T-cell (primary cell): ENCODE measurements around the gene FYB1. TPM values are rescaled to one million over a fixed set of nuclear protein-coding genes. Genes with fewer than 3 reads are reported as not detected.

ENCODE experiments used
- ATAC-seq, 4 experiments: fragments of 200-7000 bp in 3 of 4; fragments of 150-1000 bp in 1 of 4; cut with Tn5 transposase; replicated peaks in 1 of 4; 1 replicate in 3 of 4; 2 replicates in 1 of 4; pipeline ENCODE4 v1.10.0; 2021; ENCODE audit warnings: moderate library complexity in 3 of 4, mild to moderate bottlenecking in 2 of 4, moderate number of reproducible peaks in 1 of 4
- CTCF ChIA-PET, 2 donors: fragments of 300-600 bp; sonication (Branson Sonifier 250); formaldehyde crosslinking; loops; one replicate each; lab custom pipeline; 2022; ENCODE audit warnings: antibody characterized with exemption in 2 of 2; lab: Charles Lee
- POLR2A ChIA-PET, 2 donors: fragments of 300-600 bp; sonication (Branson Sonifier 250); formaldehyde crosslinking; loops; one replicate each; lab custom pipeline; 2022; ENCODE audit warnings: antibody characterized with exemption in 2 of 2; lab: Charles Lee
- DNase-seq, 35 experiments: peaks; one replicate each; pipeline versions ENCODE4 v3.0.0 to v3.0.0-alpha.2; 2013 to 2023
- H3K27ac ChIP-seq: one replicate; pipeline ENCODE4 v1.5.1; 2013; ENCODE audit warnings: low read length
- H3K27me3 ChIP-seq, 2 experiments: replicated peaks in 1 of 2; 1 replicate in 1 of 2; 2 replicates in 1 of 2; pipeline versions ENCODE4 v1.6.1 to v1.7.0; 2013; ENCODE audit warnings: low read length in 1 of 2, mixed read lengths in 1 of 2; ENCODE audit not compliant: control insufficient read depth in 2 of 2, insufficient read depth in 2 of 2; ENCODE audit errors: extremely low read depth in 1 of 2
- H3K36me3 ChIP-seq, 2 donors: 1 replicate in 1 of 2; 2 replicates in 1 of 2; pipeline versions ENCODE4 v1.6.1 to v1.7.0; 2013; ENCODE audit warnings: low read length in 1 of 2; ENCODE audit not compliant: control insufficient read depth in 2 of 2, insufficient read depth in 1 of 2; ENCODE audit errors: extremely low read depth in 1 of 2
- H3K4me1 ChIP-seq, 2 experiments: 1 replicate in 1 of 2; 2 replicates in 1 of 2; pipeline versions ENCODE4 v1.6.1 to v1.7.0; 2013; ENCODE audit warnings: low read length in 2 of 2, mixed read lengths in 1 of 2; ENCODE audit not compliant: insufficient read depth in 2 of 2, control insufficient read depth in 1 of 2; ENCODE audit errors: extremely low read depth in 1 of 2
- H3K4me3 ChIP-seq, 2 donors: 1 replicate in 1 of 2; 2 replicates in 1 of 2; pipeline versions ENCODE4 v1.5.1 to v1.7.0; 2013; ENCODE audit warnings: mild to moderate bottlenecking in 2 of 2, low read length in 1 of 2, moderate library complexity in 1 of 2; ENCODE audit not compliant: control insufficient read depth in 1 of 2; ENCODE audit errors: extremely low read depth in 1 of 2
- H3K9me3 ChIP-seq: 2 replicates; pipeline ENCODE4 v1.7.0; 2013
- H3K27ac Mint-ChIP-seq, 2 donors: one replicate each; pipeline ENCODE4 v1.8.0; 2020 to 2021; ENCODE audit warnings: mild to moderate bottlenecking in 2 of 2, mixed read lengths in 2 of 2
- H3K27me3 Mint-ChIP-seq, 2 donors: one replicate each; pipeline ENCODE4 v1.8.0; 2021 to 2022; ENCODE audit warnings: mixed read lengths in 2 of 2
- H3K36me3 Mint-ChIP-seq: one replicate; pipeline ENCODE4 v1.8.0; 2021; ENCODE audit warnings: mixed read lengths
- H3K4me1 Mint-ChIP-seq, 3 donors: one replicate each; pipeline ENCODE4 v1.8.0; 2020 to 2022; ENCODE audit warnings: mixed read lengths in 3 of 3, mild to moderate bottlenecking in 1 of 3
- H3K4me3 Mint-ChIP-seq, 3 donors: one replicate each; pipeline ENCODE4 v1.8.0; 2020 to 2022; ENCODE audit warnings: mild to moderate bottlenecking in 3 of 3, mixed read lengths in 3 of 3, moderate library complexity in 3 of 3
- H3K9me3 Mint-ChIP-seq, 3 donors: one replicate each; pipeline ENCODE4 v1.8.0; 2020 to 2022; ENCODE audit warnings: mixed read lengths in 3 of 3
- WGBS: methylation state at CpG from one replicate; pipeline ENCODE4 v1.1.5; 2013; ENCODE audit warnings: missing lambda C conversion rate; ENCODE audit not compliant: insufficient coverage; 5-methylcytosine and 5-hydroxymethylcytosine counted together
- total RNA-seq, 35 experiments: library from RNA in 6 of 35; stranded (reverse) in 6 of 35; fragments of 120-200 nt in 1 of 35; gene quantifications; one replicate each; pipeline versions ENCODE4 v1.2.1 to v1.2.4 and lab custom pipeline; 2013 to 2026

The FYB1 gene
- total RNA-seq, 5 donors from 2014 or later (not counting 1 experiment from before 2014, with no cell fraction given): 372 to 769 (median 428) TPM

GRCh38 chr5:39206630-39207321 is 12.6 kb downstream of the FYB1 start:
- Histone ChIP-seq H3K9me3 (no peaks in the 10 kb centered on the region), H3K36me3 (peaks cover 0 to 2% of the 10 kb centered on the region in 2 donors), H3K4me3 (no peak overlapping the region), H3K27me3 (no peaks in the 10 kb centered on the region), H3K4me1 (peaks cover 64 to 74% of the 10 kb centered on the region in 2 experiments), H3K27ac (peak overlapping the region; percentile 87)
- ChIA-PET POLR2A (interaction anchor here in 1 of 2 donors (0.9 kb wide), 1 partner anchor 10 kb away, joined by 3 read pairs; no protein-coding TSS in a partner anchor), CTCF (interaction anchor here in 1 of 2 donors (1.4 to 1.7 kb wide), 2 partner anchors 10 to 11 kb away, joined by 7 to 8 read pairs; no protein-coding TSS in a partner anchor)
- no peak for ATAC-seq
- Mint-ChIP-seq H3K27ac (peak overlapping the region; percentile 96 to 98), H3K4me3 (peak overlapping the region; percentile 51 to 71 (median 65)), H3K4me1 (peaks cover 86 to 87% (median 86%) of the 10 kb centered on the region in 3 donors), H3K36me3 (peaks cover 3% of the 10 kb centered on the region), H3K27me3 (no peaks in the 10 kb centered on the region), H3K9me3 (no peaks in the 10 kb centered on the region)
- DNase-seq: peak in 1 of 35 experiments; percentile 18
- WGBS: no CpG with 5 or more reads among the region's 3 CpGs

GRCh38 chr5:39205550-39205949 is 13.8 kb downstream of the FYB1 start:
- no peaks in the 10 kb centered on the region for H3K27me3 Mint-ChIP-seq
- no peak for ATAC-seq
- Histone ChIP-seq H3K4me1 (peaks cover 53 to 64% of the 10 kb centered on the region in 2 experiments), H3K4me3 (peak overlapping the region in 1 of 2 donors; percentile 5), H3K9me3 (no peaks in the 10 kb centered on the region), H3K27me3 (no peaks in the 10 kb centered on the region), H3K36me3 (peaks cover 0 to 2% of the 10 kb centered on the region in 2 donors), H3K27ac (peak overlapping the region; percentile 87)
- no CpG with 5 or more reads among the region's 3 CpGs for WGBS
- peak overlapping the region; percentile 96 to 98 for H3K27ac Mint-ChIP-seq
- H3K4me1 Mint-ChIP-seq: peaks cover 74 to 75% (median 74%) of the 10 kb centered on the region in 3 donors
- peak overlapping the region; percentile 92 to 95 (median 95) for H3K4me3 Mint-ChIP-seq
- peaks cover 4% of the 10 kb centered on the region for H3K36me3 Mint-ChIP-seq
- POLR2A ChIA-PET: interaction anchor here (0.9 to 1.4 kb wide), 4 partner anchors 9 to 18 kb away, joined by 3 to 6 read pairs (median 4); no protein-coding TSS in a partner anchor
- H3K9me3 Mint-ChIP-seq: no peaks in the 10 kb centered on the region
- CTCF ChIA-PET: interaction anchor here (1.0 to 1.7 kb wide), 3 partner anchors 10 to 78 kb away, joined by 3 to 8 read pairs (median 7); no protein-coding TSS in a partner anchor
- DNase-seq: peak in 1 of 35 experiments; percentile 42

GRCh38 chr5:39203951-39204350 is 15.4 kb downstream of the FYB1 start:
- Mint-ChIP-seq H3K27me3 (no peaks in the 10 kb centered on the region), H3K4me1 (peaks cover 58 to 59% (median 58%) of the 10 kb centered on the region in 3 donors), H3K9me3 (no peaks in the 10 kb centered on the region), H3K27ac (peak overlapping the region; percentile 96 to 98), H3K4me3 (peak overlapping the region; percentile 92 to 95 (median 95)), H3K36me3 (peaks cover 18% of the 10 kb centered on the region)
- peaks cover 0 to 2% of the 10 kb centered on the region in 2 donors for H3K36me3 ChIP-seq
- POLR2A ChIA-PET: interaction anchor here in 1 of 2 donors (1.0 kb wide), 1 partner anchor 1141 kb away, joined by 3 read pairs; no protein-coding TSS in a partner anchor
- no peaks in the 10 kb centered on the region for H3K9me3 ChIP-seq
- no peaks in the 10 kb centered on the region for H3K27me3 ChIP-seq
- WGBS: no CpG with 5 or more reads among the region's 1 CpG
- peaks cover 37 to 51% of the 10 kb centered on the region in 2 experiments for H3K4me1 ChIP-seq
- peak overlapping the region; percentile 87 for H3K27ac ChIP-seq
- peak overlapping the region; percentile 59 to 78 for H3K4me3 ChIP-seq
- CTCF ChIA-PET: no interaction called here
- ATAC-seq: peak in 1 of 4 experiments; percentile 18
- DNase-seq: peak in 1 of 35 experiments; percentile 35

GRCh38 chr5:39203275-39203922 is 16.0 kb downstream of the FYB1 start:
- H3K36me3 ChIP-seq: peaks cover 0 to 2% of the 10 kb centered on the region in 2 donors
- CTCF ChIA-PET: interaction anchor here in 1 of 2 donors (1.2 to 4.5 kb wide), 4 partner anchors 9 to 80 kb away, joined by 3 to 67 read pairs (median 14); partner anchors contain the start of gene FYB1
- DNase-seq (peak in 1 of 35 experiments; percentile 43), ATAC-seq (peak in 2 of 4 experiments; percentile 9 to 44)
- POLR2A ChIA-PET: interaction anchor here (0.9 to 1.0 kb wide), 4 partner anchors 9 to 1141 kb away, joined by 3 to 4 read pairs (median 4); no protein-coding TSS in a partner anchor
- H3K4me3 ChIP-seq: peak overlapping the region; percentile 78 to 93
- Mint-ChIP-seq H3K36me3 (peaks cover 18% of the 10 kb centered on the region), H3K9me3 (no peaks in the 10 kb centered on the region), H3K27me3 (no peaks in the 10 kb centered on the region), H3K4me1 (peaks cover 52 to 53% (median 52%) of the 10 kb centered on the region in 3 donors), H3K4me3 (peak overlapping the region; percentile 92 to 95 (median 95)), H3K27ac (peak overlapping the region; percentile 96 to 98)
- peaks cover 31 to 48% of the 10 kb centered on the region in 2 experiments for H3K4me1 ChIP-seq
- peak overlapping the region; percentile 87 for H3K27ac ChIP-seq
- H3K27me3 ChIP-seq: no peaks in the 10 kb centered on the region
- no peaks in the 10 kb centered on the region for H3K9me3 ChIP-seq
- no CpG with 5 or more reads among the region's 1 CpG for WGBS

- Mint-ChIP-seq H3K4me1 (peaks cover 46 to 48% (median 47%) of the 10 kb centered on the region in 3 donors), H3K27me3 (no peaks in the 10 kb centered on the region), H3K4me3 (peak overlapping the region; percentile 92 to 95 (median 95)), H3K9me3 (no peaks in the 10 kb centered on the region), H3K27ac (peak overlapping the region; percentile 96 to 98), H3K36me3 (peaks cover 18% of the 10 kb centered on the region)
- ChIA-PET CTCF (interaction anchor here (0.6 to 4.5 kb wide), 8 partner anchors 9 to 82 kb away, joined by 3 to 67 read pairs (median 4); partner anchors contain the start of gene FYB1 (in 1 of the 2)), POLR2A (interaction anchor here (0.7 to 1.0 kb wide), 5 partner anchors 9 to 1142 kb away, joined by 3 to 4 read pairs (median 3); no protein-coding TSS in a partner anchor)
- Histone ChIP-seq H3K27me3 (no peaks in the 10 kb centered on the region), H3K27ac (peak overlapping the region; percentile 87), H3K4me3 (peak overlapping the region; percentile 78 to 93), H3K4me1 (peaks cover 29 to 42% of the 10 kb centered on the region in 2 experiments), H3K9me3 (no peaks in the 10 kb centered on the region), H3K36me3 (peaks cover 0 to 2% of the 10 kb centered on the region in 2 donors)
- peak in 14 of 35 experiments; percentile 31 to 70 (median 42) for DNase-seq
- 17% methylated on average over 4 of the region's 11 CpGs for WGBS
- ATAC-seq: peak; percentile 59 to 74 (median 61)
These were observed 16.6 kb downstream of the FYB1 start for GRCh38 chr5:39202597-39203274.
